ENCODE measurements around the gene GTF3C5. TPM values are rescaled to one million over a fixed set of nuclear protein-coding genes. Genes with fewer than 3 reads are reported as not detected.
"Not testable (repeated sequence)": the region's sequence is repeated elsewhere in the genome, so short reads cannot be mapped to it uniquely, and the experiment has no call there.

The GTF3C5 gene
- total RNA-seq, 8 experiments from 2014 or later = 35.8 to 77.3 (median 45.1) TPM

DNA sequence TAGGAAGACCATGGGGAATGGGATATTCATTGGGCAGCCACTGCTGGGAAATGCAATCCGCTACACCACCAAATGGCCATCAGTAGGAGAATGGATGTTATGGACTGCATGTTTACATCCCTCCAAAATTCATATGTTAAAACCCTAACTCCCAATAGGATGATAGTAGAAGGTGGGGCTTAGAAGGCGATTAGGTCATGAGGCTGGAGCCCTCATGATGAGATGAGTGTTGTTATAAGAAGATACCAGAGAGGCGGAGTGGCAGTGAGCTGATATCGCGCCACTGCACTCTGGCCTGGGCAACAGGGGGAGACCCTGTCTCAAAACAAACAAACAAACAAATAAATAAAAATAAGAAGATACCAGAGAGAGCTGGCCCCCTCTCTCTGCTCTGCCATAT lies 16.1 kb upstream of the GTF3C5 start:
- Histone ChIP-seq H3K27ac (no peak overlapping the region), H3K4me1 (replicated peaks in 1 of 2) (no peaks in the 10 kb centered on the region), H3K4me3 (no peak overlapping the region)
- ATAC-seq (replicated peaks in 6 of 8) = no peak
- WGBS, 10 experiments = 20 to 100% (median 86%) methylated on average over 1 to 5 of the region's 5 CpGs; no CpG with 5 or more reads in 5 of the 10 experiments
- in situ Hi-C loops (cut with MboI; ENCODE audit: low pct_unique_long_range_greater_than_20kb in 2 of 9, low sequenced_read_pairs in 9 of 9, unreplicated experiment in 9 of 9) = loop anchor here in 1 of 9 experiments (25.0 kb wide), 1 partner anchor 473 kb away; the partner anchor contains the start of gene SLC2A6

DNA sequence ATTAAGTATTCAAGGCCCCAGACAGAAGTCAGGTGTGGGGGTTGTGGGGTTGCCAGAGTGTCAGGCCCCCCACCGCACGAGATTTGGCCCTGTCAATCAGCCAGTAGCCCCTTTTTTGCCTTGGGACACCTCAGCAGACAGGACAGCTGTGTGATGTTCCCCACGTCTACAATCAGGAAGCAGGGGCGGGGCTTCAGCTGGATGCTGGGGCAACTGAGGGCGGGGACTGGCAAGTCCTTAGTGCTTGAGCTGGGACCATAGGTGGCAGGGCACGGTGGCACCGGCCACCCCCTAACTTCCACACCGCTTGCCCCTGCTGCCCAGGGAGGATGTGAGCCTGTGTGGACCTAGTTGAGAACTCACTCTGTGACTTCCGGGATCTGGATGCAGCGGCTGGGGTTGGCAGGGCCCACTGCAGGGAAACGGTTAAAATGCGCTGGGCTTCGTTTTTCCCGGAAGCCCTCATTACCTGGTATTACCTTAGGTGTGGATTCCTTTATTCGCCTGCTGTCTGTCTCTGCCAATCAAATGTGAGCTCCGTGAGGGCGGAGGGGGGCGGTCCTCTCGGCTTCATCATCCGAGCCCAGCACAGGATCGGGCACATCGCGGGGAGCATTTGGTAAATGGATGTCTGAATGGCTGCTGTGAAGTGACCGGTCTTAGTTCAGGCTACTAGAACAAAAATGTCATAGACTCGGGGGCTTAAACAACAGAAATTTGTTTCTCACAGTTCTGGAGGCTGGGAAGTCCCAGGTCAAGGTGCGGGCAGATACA lies 7.5 kb upstream of the GTF3C5 start:
- WGBS, 10 experiments = 35 to 100% (median 86%) methylated on average over 1 to 12 of the region's 26 CpGs; no CpG with 5 or more reads in 2 of the 10 experiments
- Histone ChIP-seq H3K4me3 (no peak overlapping the region), H3K27ac (no peak overlapping the region), H3K4me1 (replicated peaks in 1 of 2) (peaks cover 0 to 5% of the 10 kb centered on the region in 2 donors)
- ATAC-seq (replicated peaks in 6 of 8) = peak in 1 of 8 experiments; percentile 14
- in situ Hi-C loops (cut with MboI; ENCODE audit: low pct_unique_long_range_greater_than_20kb in 2 of 9, low sequenced_read_pairs in 9 of 9, unreplicated experiment in 9 of 9) = loop anchor here in 1 of 9 experiments (25.0 kb wide), 1 partner anchor 464 kb away; the partner anchor contains the start of gene SLC2A6

DNA sequence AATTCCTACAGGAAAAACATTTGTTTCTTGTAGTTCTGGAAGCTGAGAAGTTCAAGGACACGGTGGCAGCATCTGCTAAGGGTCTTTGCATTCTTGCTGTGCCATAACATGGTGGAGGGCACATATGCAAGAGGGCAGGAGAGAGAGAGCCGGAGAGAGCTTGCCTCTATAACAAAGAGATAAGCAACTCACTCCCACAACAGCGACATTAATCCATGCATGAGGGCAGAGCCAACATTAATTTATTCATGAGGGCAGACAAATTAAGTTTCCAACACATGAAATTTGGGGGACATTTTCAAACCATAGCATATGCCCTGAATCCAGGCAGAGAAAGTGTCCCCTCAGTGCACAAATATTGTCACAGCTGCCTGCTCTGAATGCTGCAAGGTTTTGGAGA lies 4.4 kb upstream of the GTF3C5 start:
- ATAC-seq (replicated peaks in 6 of 8) = no peak
- no peak overlapping the region for H3K4me3 ChIP-seq
- WGBS, 10 experiments = 43 to 88% (median 65%) methylated on average over 1 to 3 of the region's 3 CpGs; no CpG with 5 or more reads in 3 of the 10 experiments
- in situ Hi-C loops (cut with MboI; ENCODE audit: low pct_unique_long_range_greater_than_20kb in 2 of 9, low sequenced_read_pairs in 9 of 9, unreplicated experiment in 9 of 9) = loop anchor here in 2 of 9 experiments (25.0 kb wide), 1 partner anchor 461 kb away; the partner anchor contains the start of gene SLC2A6 (in 2 of the 2)
- peaks cover 7 to 12% of the 10 kb centered on the region in 2 donors for H3K4me1 ChIP-seq (replicated peaks in 1 of 2)
- no peak overlapping the region for H3K27ac ChIP-seq

DNA sequence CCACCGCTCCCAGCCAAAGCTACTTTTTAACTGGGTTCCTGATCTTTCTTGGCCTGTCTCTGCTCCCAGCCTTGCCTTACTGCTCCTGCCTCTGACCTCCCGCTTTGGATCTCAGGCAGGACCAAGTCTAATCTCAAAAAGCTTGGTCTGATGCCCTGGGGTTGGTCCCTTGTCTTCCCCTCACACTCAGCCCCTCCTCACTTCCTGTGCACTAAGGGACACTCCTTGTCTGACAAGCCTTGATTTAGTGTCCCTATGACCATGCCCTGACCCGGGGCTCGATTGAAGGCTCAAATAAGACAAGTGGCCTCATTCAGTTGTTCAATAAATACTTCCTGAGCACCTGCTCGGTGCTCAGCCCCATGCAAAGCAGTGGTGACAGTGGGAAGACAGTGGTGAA lies 3.7 kb upstream of the GTF3C5 start:
- Histone ChIP-seq H3K27ac (no peak overlapping the region), H3K4me1 (replicated peaks in 1 of 2) (peaks cover 12 to 18% of the 10 kb centered on the region in 2 donors), H3K4me3 (no peak overlapping the region)
- in situ Hi-C loops (cut with MboI; ENCODE audit: low pct_unique_long_range_greater_than_20kb in 2 of 9, low sequenced_read_pairs in 9 of 9, unreplicated experiment in 9 of 9) = loop anchor here in 2 of 9 experiments (25.0 kb wide), 1 partner anchor 460 kb away; the partner anchor contains the start of gene SLC2A6 (in 2 of the 2)
- 14 to 60% (median 37%) methylated on average over 1 to 3 of the region's 5 CpGs; no CpG with 5 or more reads in 3 of the 10 experiments for WGBS, 10 experiments
- no peak for ATAC-seq (replicated peaks in 6 of 8)

DNA sequence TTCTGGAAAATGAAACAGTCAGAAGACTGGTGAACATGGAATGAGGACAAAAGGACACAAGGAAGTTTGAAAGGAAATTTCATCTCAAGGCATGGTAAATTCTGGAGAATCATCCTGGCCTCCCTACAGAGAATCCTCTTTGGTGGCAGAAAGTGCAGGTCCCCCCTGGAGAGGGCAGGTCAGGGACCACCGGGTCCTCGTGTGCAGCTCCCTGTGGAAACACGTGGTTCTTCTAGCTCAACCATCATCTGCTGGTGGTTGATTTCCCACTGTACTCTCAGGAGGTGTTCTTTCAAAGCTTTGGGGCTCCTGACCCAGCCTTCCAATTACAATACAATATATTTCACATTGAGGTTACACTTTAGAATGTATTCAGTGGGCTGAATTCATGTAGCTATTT lies 2.6 kb upstream of the GTF3C5 start:
- ATAC-seq (replicated peaks in 6 of 8) = no peak
- Histone ChIP-seq H3K27ac (no peak overlapping the region), H3K4me3 (no peak overlapping the region), H3K4me1 (replicated peaks in 1 of 2) (peaks cover 16 to 18% of the 10 kb centered on the region in 2 donors)
- 70 to 100% (median 80%) methylated on average over 1 to 3 of the region's 3 CpGs; no CpG with 5 or more reads in 4 of the 10 experiments for WGBS, 10 experiments
- in situ Hi-C loops (cut with MboI; ENCODE audit: low pct_unique_long_range_greater_than_20kb in 2 of 9, low sequenced_read_pairs in 9 of 9, unreplicated experiment in 9 of 9) = loop anchor here in 2 of 9 experiments (25.0 kb wide), 1 partner anchor 459 kb away; the partner anchor contains the start of gene SLC2A6 (in 2 of the 2)

DNA sequence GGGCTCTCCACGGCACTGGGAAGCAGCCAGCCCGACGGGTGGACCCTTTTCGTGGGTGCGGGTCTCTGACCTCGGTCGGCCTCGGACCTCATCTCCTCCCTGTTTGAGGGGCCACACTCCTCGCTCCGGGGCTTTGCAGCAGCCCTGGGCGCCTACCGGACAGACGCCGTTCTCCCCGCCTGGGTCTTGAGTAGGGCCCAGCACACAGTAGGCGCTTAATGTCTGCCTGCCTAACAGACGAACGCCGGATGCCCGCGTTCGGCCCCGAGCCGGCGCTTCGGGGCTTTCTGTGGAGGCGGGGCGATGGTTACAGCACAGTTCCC lies 842 bp upstream of the GTF3C5 start:
- Histone ChIP-seq H3K4me3 (peak overlapping the region; percentile 70 to 92 (median 80)), H3K27ac (peak overlapping the region; percentile 72 to 82), H3K4me1 (replicated peaks in 1 of 2) (peaks cover 16 to 18% of the 10 kb centered on the region in 2 donors)
- 0 to 4% (median 0%) methylated on average over 1 to 11 of the region's 28 CpGs; no CpG with 5 or more reads in 5 of the 10 experiments for WGBS, 10 experiments
- peak in 2 of 8 experiments; percentile 12 to 17 for ATAC-seq (replicated peaks in 6 of 8)
- in situ Hi-C loops (cut with MboI; ENCODE audit: low pct_unique_long_range_greater_than_20kb in 2 of 9, low sequenced_read_pairs in 9 of 9, unreplicated experiment in 9 of 9) = loop anchor here in 2 of 9 experiments (25.0 kb wide), 1 partner anchor 457 kb away; the partner anchor contains the start of gene SLC2A6 (in 2 of the 2)

DNA sequence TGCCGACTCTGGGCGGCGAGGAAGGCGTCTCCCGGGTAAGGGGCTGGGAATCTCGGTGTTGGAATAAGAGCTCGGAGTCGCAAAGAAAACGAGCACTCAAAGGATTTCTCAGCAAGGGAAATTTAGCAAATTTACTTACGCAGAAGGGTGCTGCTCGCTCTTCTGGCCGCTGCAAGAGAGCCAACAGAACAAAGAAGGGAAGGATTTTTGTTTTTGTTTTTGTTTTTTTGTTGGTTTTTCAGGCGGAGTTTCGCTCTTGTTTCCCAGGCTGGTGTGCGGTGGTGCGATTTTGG lies 279 bp downstream of the GTF3C5 start:
- 0 to 7% (median 0%) methylated on average over 1 to 16 of the region's 16 CpGs; no CpG with 5 or more reads in 3 of the 10 experiments for WGBS, 10 experiments
- Histone ChIP-seq H3K27ac (peak overlapping the region; percentile 86 to 93), H3K4me3 (peak overlapping the region; percentile 72 to 92 (median 80)), H3K4me1 (replicated peaks in 1 of 2) (peaks cover 16 to 18% of the 10 kb centered on the region in 2 donors)
- in situ Hi-C loops (cut with MboI; ENCODE audit: low pct_unique_long_range_greater_than_20kb in 2 of 9, low sequenced_read_pairs in 9 of 9, unreplicated experiment in 9 of 9) = loop anchor here in 2 of 9 experiments (25.0 kb wide), 1 partner anchor 456 kb away; the partner anchor contains the start of gene SLC2A6 (in 2 of the 2)
- no peak for ATAC-seq (replicated peaks in 6 of 8)

DNA sequence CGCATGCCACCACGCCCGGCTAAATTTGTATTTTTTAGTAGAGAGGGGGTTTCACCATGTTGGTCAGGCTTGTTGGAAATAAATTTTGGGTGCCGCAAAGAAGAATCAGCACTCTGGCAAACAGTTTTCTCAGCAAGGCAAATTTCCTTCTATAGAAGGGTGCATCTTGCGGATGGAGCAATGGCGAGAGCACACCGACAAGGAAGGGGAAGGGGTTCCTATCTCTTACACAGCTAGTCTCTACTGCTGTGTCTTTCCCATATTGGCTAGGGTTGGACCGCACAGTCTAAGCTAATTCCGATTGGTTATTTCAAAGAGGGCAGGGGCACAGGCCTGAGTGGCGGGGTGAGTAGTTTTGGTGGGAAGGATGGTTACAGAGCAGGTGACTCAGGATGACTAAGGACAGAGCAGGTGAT lies 707 bp downstream of the GTF3C5 start:
- 22 to 75% (median 63%) methylated on average over 2 to 9 of the region's 10 CpGs; no CpG with 5 or more reads in 2 of the 10 experiments for WGBS, 10 experiments
- Histone ChIP-seq H3K4me3 (peak overlapping the region; percentile 72 to 92 (median 80)), H3K4me1 (replicated peaks in 1 of 2) (peaks cover 16 to 18% of the 10 kb centered on the region in 2 donors), H3K27ac (peak overlapping the region; percentile 86 to 93)
- ATAC-seq (replicated peaks in 6 of 8) = no peak
- in situ Hi-C loops (cut with MboI; ENCODE audit: low pct_unique_long_range_greater_than_20kb in 2 of 9, low sequenced_read_pairs in 9 of 9, unreplicated experiment in 9 of 9) = loop anchor here in 2 of 9 experiments (25.0 kb wide), 1 partner anchor 456 kb away; the partner anchor contains the start of gene SLC2A6 (in 2 of the 2)

DNA sequence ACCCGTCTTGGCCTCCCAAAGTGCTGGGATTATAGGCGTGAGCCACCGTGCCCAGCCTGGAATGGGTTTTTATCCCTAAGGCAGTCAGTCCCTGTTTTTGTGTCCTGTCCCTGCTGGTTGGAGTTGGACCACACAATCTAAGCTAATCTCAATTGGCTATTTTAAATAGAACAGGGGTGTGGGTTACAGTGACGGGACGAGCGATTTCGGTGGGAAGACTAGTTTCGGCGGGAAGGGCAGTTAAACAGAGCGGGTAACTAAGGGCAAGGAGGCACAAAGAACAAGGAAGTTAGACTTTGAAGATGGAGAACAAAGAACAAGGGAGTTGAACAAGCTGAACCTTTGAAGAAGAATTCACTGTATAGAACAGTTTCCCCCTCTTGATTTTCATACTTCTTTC lies 1.4 kb downstream of the GTF3C5 start:
- Histone ChIP-seq H3K4me3 (peak overlapping the region in 3 of 5 donors; percentile 5 to 92 (median 72)), H3K4me1 (replicated peaks in 1 of 2) (peaks cover 16 to 18% of the 10 kb centered on the region in 2 donors), H3K27ac (no peak overlapping the region)
- in situ Hi-C loops (cut with MboI; ENCODE audit: low pct_unique_long_range_greater_than_20kb in 2 of 9, low sequenced_read_pairs in 9 of 9, unreplicated experiment in 9 of 9) = loop anchor here in 2 of 9 experiments (25.0 kb wide), 1 partner anchor 455 kb away; the partner anchor contains the start of gene SLC2A6 (in 2 of the 2)
- 80 to 100% (median 93%) methylated on average over 1 to 9 of the region's 10 CpGs; no CpG with 5 or more reads in 3 of the 10 experiments for WGBS, 10 experiments
- no peak for ATAC-seq (replicated peaks in 6 of 8)

DNA sequence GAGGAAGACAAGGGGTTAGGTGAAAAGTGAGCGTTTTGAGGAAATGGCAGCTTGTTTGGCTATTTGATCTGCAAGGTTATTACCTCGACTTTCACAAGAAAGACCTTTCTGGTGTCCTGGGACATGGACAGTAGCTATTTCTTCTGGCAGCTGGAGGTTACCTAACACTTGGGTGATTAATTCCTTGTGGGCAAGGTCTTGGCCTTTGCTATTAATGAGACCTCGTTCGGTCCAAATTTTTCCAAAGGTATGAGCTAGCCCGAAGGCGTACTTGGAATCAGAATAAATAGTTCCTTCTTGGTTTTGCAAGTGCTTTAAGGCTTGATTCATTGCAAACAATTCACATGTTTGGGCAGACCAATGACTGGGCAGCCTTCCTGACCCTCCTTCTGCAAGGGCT lies 4.9 kb downstream of the GTF3C5 start:
- Histone ChIP-seq H3K4me3 (no peak overlapping the region), H3K27ac (no peak overlapping the region), H3K4me1 (replicated peaks in 1 of 2) (peaks cover 10 to 11% of the 10 kb centered on the region in 2 donors)
- in situ Hi-C loops (cut with MboI; ENCODE audit: low pct_unique_long_range_greater_than_20kb in 2 of 9, low sequenced_read_pairs in 9 of 9, unreplicated experiment in 9 of 9) = loop anchor here in 2 of 9 experiments (25.0 kb wide), 1 partner anchor 452 kb away; the partner anchor contains the start of gene SLC2A6 (in 2 of the 2)
- no peak for ATAC-seq (replicated peaks in 6 of 8)
- 84 to 100% (median 92%) methylated on average over 2 to 6 of the region's 6 CpGs; no CpG with 5 or more reads in 2 of the 10 experiments for WGBS, 10 experiments

DNA sequence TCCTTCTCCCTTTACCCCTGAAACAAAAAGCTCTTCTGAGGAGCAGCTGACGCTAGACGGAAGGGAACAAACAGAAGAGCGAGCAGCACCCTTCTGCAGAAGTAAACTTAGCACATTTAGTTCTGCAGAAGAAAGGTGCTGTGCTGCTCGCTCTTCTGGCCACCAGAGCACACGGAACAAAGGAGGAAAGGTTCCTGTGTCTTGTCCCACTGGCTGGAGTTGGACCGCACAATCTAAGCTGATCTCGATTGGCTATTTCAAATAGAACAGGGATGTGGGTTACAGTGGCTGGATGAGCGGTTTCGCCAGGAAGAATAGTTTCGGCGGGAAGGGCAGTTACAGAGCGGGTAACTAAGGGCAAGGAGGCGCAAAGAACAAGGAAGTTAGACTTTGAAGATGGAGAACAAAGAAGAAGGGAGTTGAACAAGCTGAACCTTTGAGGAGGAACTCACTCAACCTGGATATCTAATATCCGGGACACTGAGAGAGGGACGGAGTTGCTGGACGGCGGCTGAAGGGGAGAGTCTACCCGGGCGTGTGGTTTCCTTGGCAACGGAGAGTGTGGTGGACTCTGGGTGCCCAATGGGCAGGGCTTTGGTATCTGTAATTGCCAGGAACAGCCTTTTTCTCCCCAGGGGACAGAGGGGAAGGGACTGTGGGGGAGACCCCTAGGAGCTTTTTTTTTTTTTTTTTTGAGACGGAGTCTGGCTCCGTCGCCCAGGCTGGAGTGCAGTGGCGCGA lies 7.1 kb downstream of the GTF3C5 start:
- no peak overlapping the region for H3K27ac ChIP-seq
- in situ Hi-C loops (cut with MboI; ENCODE audit: low pct_unique_long_range_greater_than_20kb in 2 of 9, low sequenced_read_pairs in 9 of 9, unreplicated experiment in 9 of 9) = loop anchor here in 2 of 9 experiments (25.0 kb wide), 1 partner anchor 449 kb away; the partner anchor contains the start of gene SLC2A6 (in 2 of the 2)
- ATAC-seq (replicated peaks in 6 of 8) = no peak
- WGBS, 10 experiments = 87 to 100% (median 94%) methylated on average over 3 to 18 of the region's 25 CpGs
- H3K4me3 ChIP-seq = no peak overlapping the region
- H3K4me1 ChIP-seq (replicated peaks in 1 of 2) = no peaks in the 10 kb centered on the region

DNA sequence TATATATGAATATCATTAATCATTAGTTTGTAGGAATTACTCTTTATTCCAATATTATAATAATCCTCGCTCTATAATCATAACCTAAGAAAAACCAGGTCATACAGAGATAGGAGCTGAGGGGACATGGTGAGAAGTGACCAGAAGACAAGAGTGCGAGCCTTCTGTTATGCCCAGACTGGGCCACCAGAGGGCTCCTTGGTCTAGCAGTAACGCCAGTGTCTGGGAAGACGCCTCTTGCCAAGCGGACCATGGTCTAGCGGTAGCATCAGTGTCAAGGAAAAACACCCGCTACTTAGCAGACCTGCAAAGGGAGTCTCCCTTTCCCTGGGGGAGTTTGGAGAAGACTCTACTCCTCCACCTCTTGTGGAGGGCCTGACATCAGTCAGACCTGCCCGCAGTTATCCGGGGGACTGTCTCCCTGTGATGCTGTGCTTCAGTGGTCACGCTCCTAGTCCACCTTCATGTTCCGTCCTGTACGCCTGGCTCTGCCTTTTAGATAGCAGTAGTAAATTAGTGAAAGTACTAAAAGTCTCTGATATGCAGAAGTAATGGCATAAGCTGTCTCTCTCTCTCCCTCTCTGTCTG lies 10.2 kb downstream of the GTF3C5 start:
- H3K4me3 ChIP-seq; ATAC-seq (replicated peaks in 6 of 8); H3K4me1 ChIP-seq (replicated peaks in 1 of 2); H3K27ac ChIP-seq: not testable (repeated sequence)
- WGBS, 10 experiments = 79 to 100% (median 90%) methylated on average over 2 to 6 of the region's 12 CpGs; no CpG with 5 or more reads in 5 of the 10 experiments
- in situ Hi-C loops (cut with MboI; ENCODE audit: low pct_unique_long_range_greater_than_20kb in 2 of 9, low sequenced_read_pairs in 9 of 9, unreplicated experiment in 9 of 9) = loop anchor here in 2 of 9 experiments (25.0 kb wide), 1 partner anchor 446 kb away; the partner anchor contains the start of gene SLC2A6 (in 2 of the 2)

All from motor neuron (in vitro differentiated cells).